A673 (cell line): ENCODE data around the gene ZFHX2.

ENCODE experiments used
- CTCF ChIP-seq: fragments of 300-800, 200-600 bp; sonication (generic); conservative IDR thresholded peaks from 2 replicates; pipeline ENCODE4 v1.5.1; 2017; ENCODE audit warnings: low read depth, mild to moderate bottlenecking, antibody characterized with exemption, low read length, moderate library complexity, mixed read lengths
- EZH2 ChIP-seq: fragments of 200-600 bp; sonication (generic); IDR thresholded peaks from 2 replicates; pipeline ENCODE4 v1.6.1; 2017; ENCODE audit warnings: borderline replicate concordance, low read depth, mild to moderate bottlenecking, mixed read lengths, antibody characterized with exemption, low read length; ENCODE audit not compliant: poor library complexity, severe bottlenecking

GRCh38 chr14:23566112-23566777, 14.7 kb upstream of the ZFHX2 start:
- TF ChIP-seq CTCF (no peak), EZH2 (no peak)
